ENCODE data around the gene IL15RA.
"Not testable (repeated sequence)": the region's sequence is repeated elsewhere in the genome, so short reads cannot be mapped to it uniquely, and the experiment has no call there.

IL15RA gene

DNA sequence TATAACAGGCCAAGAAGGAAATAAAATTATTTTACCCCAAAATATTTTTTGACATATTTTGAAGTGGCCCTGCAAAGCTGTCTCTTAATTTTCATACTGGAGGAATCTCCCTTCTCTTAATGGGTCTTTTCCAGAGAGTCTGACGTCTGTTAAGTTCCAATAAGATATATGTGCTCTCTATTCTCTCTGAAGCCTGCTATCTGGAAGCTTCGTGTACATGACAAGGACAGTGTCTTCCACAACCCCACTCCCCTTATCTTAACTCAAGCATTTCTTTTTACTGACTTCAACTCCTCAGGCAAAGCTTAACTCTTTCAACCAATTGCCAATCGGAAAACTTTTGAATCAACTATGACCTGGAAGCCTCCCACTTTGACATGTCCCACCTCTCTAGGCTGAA, 29.2 kb upstream of the IL15RA start:
- no peak for DNase-seq (ENCODE audit: low read depth, low spot score)

DNA sequence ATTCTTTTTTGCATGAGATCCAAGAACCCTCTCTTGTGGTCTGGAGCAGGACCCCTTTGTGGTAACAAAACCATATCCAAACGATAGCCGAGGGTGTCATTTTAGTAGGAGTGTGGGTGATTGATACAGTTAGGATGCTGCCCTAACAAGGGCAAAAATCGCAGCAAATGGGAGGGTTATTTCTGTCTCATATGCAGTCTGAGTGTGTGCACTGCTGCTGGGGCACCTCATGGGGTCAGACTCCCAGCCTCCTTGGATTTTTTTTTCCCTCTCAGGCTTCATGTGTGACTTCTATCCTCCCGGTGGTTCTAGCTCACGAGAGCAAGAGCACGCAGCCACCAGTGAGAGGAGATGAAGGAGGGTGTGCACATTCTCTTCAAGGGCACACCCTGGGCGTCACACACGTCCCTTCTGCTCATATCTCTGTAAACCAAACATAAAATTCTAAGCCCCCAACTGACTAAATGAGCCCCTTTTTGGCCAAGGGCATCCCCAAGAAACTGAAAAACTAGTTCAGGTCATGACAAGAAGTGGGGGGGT, 28.6 kb upstream of the IL15RA start:
- DNase-seq (ENCODE audit: low read depth, low spot score), result no peak

DNA sequence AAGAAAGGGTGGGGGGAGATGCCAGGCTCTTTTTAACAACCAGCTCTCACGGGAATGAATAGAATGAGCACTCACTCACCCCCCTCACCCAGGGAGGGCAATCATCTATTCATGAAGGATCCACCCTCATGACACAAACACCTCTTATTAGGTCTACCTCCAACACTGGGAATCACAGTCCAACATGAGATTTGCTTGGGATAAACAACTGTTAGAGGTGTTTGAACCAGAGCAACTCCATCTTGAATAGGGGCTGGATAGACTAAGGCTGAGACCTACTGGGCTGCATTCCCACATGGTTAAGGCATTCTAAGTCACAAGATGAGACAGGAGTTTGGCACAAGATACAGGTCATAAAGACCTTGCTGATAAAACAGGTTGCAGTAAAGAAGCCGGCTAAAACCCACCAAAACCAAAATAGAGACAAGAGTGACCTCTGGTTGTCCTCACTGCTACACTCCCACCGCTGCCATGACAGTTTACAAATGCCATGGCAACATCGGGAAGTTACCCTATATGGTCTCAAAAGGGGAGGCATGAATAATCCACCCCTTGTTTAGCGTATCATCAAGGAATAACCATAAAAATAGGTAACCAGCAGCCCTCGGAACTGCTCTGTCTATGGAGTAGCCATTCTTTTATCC, 27.9 kb upstream of the IL15RA start:
- not testable (repeated sequence) for DNase-seq (ENCODE audit: low read depth, low spot score)

DNA sequence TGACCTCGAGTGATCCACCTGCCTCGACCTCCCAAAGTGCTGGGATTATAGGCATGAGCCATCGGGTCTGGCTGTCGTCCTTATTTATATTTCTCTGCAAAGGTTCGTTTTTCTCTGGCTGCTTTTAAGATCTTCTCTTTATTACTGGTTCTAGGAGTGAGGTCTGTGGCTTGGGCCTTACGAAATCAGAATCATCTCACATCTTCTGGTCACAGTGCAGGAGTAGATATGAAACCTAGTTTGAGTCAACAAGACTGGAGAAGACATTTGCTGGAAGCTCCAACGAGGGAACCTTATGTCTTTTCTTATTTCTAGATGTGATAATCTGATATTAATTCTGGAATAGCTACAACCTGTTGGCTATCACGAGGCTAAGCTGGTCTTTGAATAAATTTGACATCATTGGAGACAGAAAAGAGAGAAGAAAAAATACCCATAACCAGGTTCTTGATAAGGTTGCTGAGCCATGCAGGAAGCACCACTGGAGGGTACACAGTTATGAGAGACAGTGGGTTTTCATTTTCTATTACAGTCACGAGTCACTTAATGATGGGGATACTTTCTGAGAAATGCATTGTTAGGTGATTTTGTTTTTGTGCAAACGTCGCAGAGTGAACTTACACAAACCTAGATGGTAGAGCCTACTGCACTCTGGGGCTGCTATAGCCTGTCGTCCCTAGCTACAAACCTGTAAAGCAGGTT, 25.6 kb upstream of the IL15RA start:
- DNase-seq (ENCODE audit: low read depth, low spot score), result no peak

DNA sequence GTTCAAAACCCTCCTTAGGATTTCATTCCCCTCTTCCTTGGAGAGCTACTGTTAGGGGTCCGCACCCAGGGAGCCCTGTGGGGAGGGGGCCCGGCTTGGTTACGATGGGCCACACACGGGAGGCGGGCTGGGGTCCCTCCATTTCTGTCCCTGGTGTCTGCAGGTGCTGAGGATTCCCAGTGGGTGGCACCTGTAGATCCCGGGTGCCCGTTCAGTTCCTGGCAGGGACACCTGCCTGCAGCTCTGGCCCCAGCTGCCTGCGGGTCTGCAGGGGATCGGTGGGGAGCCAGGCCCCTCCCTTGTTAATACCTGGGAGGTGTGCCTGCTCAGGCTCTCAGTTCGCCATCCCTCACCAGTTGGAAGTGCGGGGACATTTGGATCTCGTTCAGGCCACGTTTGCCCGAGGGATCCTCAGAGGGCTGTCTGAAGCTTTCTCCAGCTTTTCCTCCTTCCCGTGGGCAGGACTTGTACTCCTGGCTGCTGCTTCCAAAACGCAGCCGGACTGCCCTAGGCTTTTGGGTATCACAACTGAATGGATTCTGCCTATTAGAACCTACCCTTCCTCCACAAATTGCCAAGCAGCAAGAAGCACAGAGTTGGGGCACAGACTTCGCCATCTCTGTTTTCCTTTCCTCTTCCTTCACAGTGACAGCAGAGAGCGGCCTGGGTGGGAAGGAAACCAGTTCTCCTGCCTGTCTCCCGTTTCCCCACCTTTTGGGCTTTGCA, 22.3 kb upstream of the IL15RA start:
- DNase-seq (ENCODE audit: low read depth, low spot score), result no peak

DNA sequence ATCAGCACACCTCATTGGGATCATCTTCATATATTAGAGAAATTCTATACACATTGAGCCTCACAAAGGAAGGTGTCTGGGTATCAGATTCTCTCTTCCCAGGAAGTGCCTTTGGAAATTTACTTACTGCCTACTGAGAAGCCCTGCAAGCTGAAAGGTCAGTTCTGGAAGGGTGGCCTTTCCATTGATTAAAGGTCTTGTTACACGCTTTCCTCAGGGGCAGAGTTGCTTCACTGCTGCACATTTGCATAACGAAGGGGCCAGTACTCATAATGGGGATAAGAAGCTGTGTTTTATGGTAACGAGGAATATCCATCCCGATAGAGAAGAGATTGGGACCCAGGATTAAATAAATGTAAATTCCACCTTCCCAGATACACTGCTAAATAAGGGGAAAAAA, 19.4 kb upstream of the IL15RA start:
- no peak for DNase-seq (ENCODE audit: low read depth, low spot score)

DNA sequence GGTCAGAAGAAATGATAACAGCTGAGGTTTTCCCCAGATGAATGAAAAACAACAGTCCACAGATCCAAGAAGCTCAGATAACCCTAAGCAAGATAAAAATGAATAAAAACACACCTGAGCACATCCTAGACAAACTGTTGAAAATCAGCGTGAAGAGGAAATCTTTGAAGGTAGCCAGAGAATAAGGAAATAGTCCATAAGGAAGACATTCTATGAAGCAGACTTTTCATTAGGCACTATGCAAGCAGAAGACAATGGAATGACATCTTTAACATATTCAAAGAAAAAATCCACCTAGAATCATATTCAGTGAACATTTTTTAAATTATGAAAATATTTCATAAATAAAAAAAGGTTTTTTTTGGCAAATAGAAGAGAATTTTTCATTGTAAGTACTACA, 15.1 kb upstream of the IL15RA start:
- no peak for DNase-seq (ENCODE audit: low read depth, low spot score)

DNA sequence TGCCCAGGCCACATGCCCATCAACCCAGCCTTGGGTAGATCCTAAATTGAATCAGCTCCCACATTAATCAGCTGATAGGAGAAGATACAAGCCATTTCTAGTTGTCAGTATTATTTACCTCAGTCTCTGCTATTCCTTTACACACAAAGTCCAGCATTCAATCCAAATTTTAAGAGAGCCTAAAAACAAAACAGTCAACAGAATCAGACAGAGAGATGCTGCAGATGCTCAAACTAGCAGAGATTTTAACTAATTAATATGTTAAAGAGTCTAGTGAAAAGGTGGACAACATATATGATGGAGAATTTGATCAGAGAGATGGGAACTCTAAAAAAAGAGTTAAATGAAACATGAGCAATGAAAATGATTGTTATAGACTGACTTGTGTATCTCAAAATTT, 14.4 kb upstream of the IL15RA start:
- no peak for DNase-seq (ENCODE audit: low read depth, low spot score)

DNA sequence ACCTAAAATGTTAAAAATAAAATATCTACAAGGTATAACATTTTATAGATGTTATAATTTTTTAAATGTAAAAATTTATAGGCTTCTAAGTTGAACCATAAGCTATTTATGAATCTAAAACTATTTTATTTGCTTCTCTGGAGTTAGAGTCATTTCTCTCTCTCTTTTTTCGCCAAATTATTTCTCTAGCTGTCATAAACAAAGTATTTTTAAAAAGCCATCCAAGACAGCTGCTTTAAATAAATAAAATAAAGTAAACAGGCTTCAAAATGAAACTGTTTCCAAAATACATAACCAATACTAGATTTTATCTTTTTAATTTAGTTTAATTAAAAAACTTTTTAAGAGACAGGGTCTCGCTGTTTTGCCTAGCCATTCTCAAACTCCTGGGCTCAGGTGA, 12.4 kb upstream of the IL15RA start:
- DNase-seq (ENCODE audit: low read depth, low spot score), result no peak

DNA sequence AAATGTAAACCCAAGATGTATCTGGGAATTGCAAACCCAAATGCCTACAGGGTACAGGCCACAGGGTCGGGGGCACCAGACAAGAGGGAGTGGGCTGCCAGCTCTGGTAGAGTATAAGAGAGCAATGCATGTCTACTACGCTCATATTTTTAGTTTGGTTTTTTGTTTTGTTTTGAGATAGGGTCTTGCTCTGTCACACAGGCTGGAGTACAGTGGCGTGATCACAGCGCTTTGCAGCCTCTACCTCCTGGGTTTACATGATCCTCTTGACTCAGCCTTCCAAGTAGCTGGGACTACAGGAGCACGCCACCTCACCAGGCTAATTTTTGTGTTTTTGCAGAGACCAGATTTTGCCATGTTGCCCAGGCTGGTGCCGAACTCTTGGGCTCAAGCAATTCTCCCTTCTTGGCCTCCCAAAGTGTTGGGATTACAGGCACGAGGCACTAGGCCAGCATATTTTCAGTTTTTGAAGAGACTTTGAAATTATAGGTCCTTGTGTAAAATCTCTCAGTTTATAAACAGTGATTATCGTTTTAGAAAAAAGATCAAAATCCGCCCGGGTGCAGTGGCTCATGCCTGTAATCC, 11.1 kb upstream of the IL15RA start:
- no peak for DNase-seq (ENCODE audit: low read depth, low spot score)

DNA sequence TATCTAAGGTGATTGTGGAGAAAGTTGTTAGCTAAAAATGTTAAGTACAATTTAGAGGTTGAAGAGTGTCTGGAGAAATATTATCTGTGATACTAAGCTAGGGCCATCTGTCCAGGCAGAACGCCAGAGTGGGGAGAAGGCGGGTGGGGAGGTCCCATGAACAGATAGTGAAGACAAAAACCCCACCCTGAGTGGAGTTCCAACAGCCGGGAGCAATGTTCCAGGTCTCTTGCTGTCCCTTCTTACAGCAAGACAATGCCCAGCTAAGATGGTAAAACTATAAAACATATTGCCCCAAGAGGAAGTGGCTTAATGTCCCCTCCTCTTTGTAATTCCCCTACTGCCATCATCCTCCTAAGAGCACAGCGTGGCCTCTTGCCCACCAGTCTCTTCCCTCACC, 10.4 kb upstream of the IL15RA start:
- no peak for DNase-seq (ENCODE audit: low read depth, low spot score)

DNA sequence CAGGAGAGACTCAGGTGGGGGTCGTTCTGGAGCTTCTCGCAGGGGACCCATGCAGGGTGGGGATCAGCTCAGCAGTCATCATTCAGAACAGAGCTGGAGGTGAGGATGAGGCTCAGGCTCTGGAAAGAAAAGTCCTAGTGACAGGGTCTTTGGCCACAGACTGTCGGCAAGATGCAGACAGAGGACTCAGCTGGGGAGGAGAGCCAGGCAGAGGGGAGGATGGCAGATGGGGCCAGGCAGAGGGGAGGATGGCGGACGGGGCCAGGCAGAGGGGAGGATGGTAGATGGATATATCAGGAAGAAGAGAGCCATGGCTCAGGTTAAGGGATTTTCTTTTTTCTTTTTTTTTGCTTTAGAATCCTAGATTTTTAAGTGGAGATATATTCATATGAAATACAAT, 7.7 kb upstream of the IL15RA start:
- no peak for DNase-seq (ENCODE audit: low read depth, low spot score)

DNA sequence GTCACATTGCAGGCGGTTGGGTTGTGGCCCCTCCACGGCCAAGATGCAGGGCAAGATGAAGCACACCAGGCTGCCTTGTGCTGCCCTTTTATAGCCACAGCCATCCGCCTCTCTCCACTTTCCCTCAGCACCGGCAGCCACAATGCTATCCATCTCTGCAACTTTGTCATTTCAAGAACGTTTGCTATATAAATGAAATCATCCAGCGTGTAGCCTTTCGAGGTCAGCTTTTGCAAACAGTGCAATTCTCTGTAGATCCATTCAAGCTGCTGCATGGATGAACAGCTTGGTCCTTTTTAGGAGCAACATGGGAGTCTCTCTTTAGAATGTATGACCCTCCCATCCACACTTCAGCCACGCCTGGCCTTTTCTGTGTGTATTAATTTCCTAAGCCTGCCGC, 6.4 kb upstream of the IL15RA start:
- no peak for DNase-seq (ENCODE audit: low read depth, low spot score)

DNA sequence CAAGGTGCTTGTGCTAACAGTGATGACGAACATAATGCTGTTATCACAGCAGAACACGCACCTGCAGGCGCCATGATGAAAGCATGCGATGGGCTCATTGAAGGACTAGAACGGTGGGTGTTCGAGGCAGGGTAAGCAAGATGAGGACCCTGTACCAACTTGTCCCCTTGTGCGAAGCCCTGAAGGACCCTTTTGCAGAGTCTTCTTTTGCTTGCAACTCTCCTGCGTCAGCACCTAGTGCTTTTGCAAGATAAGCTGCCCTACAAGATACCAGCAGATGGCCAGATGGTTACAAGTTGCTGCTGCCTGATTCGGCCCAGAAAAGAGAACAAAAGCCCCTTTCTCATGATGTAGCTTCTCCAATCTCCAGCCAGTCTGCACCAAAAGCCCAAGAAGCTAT, 4.2 kb upstream of the IL15RA start:
- DNase-seq (ENCODE audit: low read depth, low spot score), result no peak

DNA sequence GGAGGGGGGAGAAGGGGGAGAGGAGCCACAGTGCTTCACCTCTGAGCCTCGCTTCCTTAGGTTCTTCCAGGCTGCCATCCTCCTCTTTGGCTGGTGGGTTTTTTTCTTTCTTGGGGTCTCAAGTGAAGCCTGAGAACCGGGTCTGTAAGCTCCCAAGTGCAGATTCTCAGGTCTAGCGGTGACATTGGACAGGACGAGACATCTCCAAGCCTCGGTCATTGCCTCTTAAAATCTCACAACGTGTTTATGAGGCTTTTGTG, 817 bp upstream of the IL15RA start:
- DNase-seq (ENCODE audit: low read depth, low spot score), result no peak

DNA sequence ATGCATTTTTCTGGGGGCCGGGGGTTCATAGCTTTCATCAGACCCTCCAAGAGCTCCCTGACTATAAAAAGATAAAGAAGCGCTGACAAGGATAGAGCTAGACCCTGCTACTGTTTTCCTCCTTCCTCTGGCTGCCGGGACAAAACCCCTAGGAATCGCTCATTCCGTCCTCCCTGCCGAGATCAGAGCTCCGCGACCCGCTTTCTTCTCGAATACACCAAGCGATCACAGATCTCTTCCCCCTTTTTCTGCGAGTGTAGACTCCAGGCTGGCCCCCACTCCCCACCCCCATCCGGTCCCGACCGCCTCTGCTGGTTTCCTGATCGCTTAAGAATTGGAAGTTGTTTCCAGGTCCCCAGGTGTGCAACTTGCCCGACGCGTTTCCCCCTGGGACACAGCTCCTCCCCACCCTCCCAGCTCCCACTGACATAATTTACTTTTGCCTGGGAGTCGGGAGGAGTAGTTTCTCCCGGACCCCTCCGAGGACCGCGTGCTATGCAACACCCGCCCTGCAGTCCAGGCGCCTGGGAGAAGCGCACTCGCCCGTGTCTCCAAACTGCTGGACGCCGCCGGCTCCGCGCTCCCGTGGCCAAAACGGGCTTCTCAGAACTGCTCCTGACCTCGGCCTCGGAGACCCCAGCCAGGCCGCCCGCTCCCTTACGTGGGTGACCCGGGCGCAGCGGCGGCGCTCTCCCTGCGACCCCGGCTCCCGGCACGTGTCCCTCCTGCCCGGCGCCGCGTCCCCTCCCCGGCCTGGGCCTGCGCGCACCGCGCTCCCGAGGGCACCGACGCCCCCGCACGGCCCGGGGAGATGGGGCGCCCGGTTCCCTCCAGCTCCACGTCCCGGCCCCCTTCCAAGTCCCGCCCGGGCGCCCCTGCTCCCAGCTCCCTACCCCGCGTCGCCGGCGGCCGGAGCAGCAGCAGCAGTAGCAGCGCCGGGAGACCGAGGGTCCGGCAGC, 552 bp downstream of the IL15RA start:
- no peak for DNase-seq (ENCODE audit: low read depth, low spot score)

DNA sequence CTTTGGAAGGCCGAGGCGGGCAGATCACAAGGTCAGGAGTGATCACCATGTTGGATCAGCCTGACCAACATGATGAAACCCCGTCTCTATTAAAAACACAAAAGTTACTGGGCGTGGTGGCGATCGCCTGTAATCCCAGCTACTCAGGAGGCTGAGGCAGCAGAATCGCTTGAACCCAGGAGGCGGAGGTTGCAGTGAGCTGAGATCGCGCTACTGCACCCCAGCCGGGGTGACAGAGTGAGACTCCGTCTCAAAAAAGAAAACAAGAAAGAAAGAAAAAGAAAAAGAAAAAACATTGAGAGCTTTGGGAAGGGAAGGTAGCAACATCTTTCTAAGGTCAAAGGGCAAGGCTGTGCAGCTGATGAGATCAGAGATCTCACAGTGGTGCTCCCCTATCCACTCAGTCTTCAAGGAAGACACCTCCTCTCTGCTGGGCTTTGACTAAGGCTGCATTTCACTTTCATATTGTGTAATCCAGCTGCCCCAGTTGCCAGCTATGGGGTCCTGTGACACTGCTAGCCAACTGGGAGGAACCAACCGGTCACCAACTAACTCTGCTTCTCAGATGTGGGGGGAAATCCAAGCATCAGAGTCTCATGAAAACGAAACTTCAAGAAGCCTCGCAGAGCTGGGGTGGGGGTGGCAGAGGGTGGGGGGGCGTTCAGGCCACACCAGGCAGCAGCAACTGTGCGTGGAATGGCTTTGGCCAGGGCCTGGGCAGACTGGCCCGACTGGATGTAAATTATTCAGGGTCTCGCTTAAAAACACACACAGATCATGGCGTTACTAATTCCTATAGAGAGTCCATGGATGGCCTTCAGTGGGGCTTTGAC, 1.5 kb downstream of the IL15RA start:
- DNase-seq (ENCODE audit: low read depth, low spot score), result no peak

DNA sequence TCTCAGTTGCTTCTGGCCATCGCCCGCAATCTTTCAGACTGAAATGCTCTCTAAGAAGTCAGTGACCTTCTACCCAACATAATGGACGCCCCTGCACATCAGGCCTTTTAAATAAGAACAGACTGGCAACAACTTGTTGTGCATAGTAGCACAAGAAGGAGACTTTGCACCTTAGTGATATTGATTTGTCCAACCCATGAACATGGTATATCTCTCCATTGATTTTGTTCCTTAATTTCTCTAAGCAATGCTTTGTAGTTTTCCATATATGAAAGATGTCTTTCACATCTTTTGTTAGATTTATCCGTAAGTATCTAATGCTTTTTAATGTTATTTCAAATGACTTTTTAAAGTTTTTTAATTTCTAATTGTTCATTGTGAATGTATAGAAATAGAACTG, 4.3 kb downstream of the IL15RA start:
- no peak for DNase-seq (ENCODE audit: low read depth, low spot score)

DNA sequence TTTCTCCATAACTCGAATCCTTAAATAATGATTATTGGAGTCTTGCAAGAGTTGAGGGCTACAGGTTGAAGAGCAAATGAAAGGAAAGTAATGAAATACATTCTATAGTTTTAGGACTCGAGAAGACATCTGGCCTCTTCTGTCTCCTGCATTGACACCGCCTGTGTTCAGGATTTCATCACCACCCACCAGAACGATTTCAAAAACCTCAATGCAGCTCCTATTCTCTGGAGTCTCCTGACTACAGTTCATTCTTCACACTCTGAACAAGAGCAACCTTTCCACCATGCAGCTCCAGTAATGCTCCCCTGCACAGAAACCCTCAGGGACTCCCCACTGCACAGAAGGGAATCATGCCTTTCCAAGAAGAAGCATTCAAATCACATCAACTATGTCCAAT, 5.5 kb downstream of the IL15RA start:
- DNase-seq (ENCODE audit: low read depth, low spot score), result no peak

DNA sequence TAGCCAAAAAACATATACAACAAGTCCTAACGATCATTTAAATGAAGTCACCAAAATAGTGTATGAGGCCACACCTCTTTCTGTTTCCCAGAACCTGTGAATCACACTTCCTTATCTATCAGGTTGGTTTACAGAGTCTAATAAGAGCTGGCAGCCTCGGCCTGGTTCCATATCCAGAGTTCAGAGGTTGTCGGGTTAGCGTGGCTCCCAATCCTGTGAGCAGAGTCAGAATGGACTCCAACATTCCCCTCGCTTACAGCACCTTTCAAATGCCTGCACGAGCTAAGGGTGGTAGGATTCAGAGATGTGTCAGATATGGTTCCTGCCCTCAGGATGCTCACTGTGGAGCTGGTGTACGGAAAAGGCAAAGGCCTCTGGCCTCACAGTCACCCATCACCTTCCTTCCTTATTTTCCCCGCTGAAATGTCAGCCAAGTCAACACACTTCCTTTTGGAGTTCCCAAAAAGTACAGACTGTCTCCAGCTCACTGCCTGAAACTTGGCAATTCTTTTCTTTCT, 6.0 kb downstream of the IL15RA start:
- DNase-seq (ENCODE audit: low read depth, low spot score), result no peak

All from smooth muscle cell of the brain vasculature (primary cell).